ENCODE results near the gene VAMP5. TPM values are rescaled to one million over a fixed set of nuclear protein-coding genes. Genes with fewer than 3 reads are reported as not detected.

Gene VAMP5
- total and polyA plus RNA-seq, 2 of the 8 experiments (the other 6 are each of a cell fraction or from before 2014, with no cell fraction given) = 4.7 to 14.2 TPM

- no peak for TF ChIP-seq CHD7 (IDR thresholded peaks at IDR 0.05; ENCODE audit: insufficient replicate concordance, low read length)
- TF ChIP-seq SIX5 (IDR thresholded peaks at IDR 0.05; ENCODE audit: low read depth, low read length) = no peak
- no peak for TF ChIP-seq EP300 (IDR thresholded peaks at IDR 0.05; ENCODE audit: borderline replicate concordance in 1 of 2, low read depth in 2 of 2, low read length in 2 of 2)
- TF ChIP-seq HDAC6 (IDR thresholded peaks at IDR 0.05; ENCODE audit: low read depth, low read length) = no peak
- TF ChIP-seq POLR2A (IDR thresholded peaks at IDR 0.05; ENCODE audit: control extremely low read depth in 1 of 2, low read depth in 2 of 2, low read length in 2 of 2) = no peak
- TF ChIP-seq SIN3A (conservative IDR thresholded peaks at IDR 0.05 in 1 of 2, IDR thresholded peaks at IDR 0.05 in 1 of 2; ENCODE audit: low read depth in 1 of 2, low read length in 2 of 2) = no peak
- TF ChIP-seq EZH2 (IDR thresholded peaks at IDR 0.05; ENCODE audit: low read depth, low read length, severe bottlenecking) = no peak
- TF ChIP-seq POLR2AphosphoS5 (IDR thresholded peaks at IDR 0.05; ENCODE audit: low read depth, low read length) = no peak
- no peak for TF ChIP-seq SP1 (IDR thresholded peaks at IDR 0.05; ENCODE audit: low read depth, low read length)
- no peak for TF ChIP-seq PHF8 (conservative IDR thresholded peaks at IDR 0.05; ENCODE audit: low read depth, low read length)
Observed at GRCh38 chr2:85579266-85579935, 4.8 kb upstream of the VAMP5 start (continued).

All from H1 (cell line).